HepG2 (cell line): ENCODE results near the gene RIMOC1. TPM values are rescaled to one million over a fixed set of nuclear protein-coding genes. Genes with fewer than 3 reads are reported as not detected.

Source experiments
- ATAC-seq: fragments of 200-7000 bp; cut with Tn5 transposase; 3 replicates; pipeline ENCODE4 v1.9.1; 2020; ENCODE audit warnings: mild to moderate bottlenecking, moderate library complexity
- BruUV-seq: library from RNA; stranded (reverse); fragments of 400-500 nt; replicated peaks from 2 replicates; lab custom pipeline; 2021; lab: Mats Ljungman, UMichigan
- CTCF ChIA-PET: fragments of 300-600 bp; formaldehyde crosslinking; extraction: SDS; loops from one replicate; lab custom pipeline; 2021; ENCODE audit warnings: low total read pairs, inconsistent platforms, low intra/inter-chr PET ratio; lab: Yijun Ruan, JAX
- POLR2A ChIA-PET: fragments of 350-600 bp; sonication (Branson Sonifier 250); formaldehyde crosslinking; loops from one replicate; lab custom pipeline; 2020; ENCODE audit warnings: antibody characterized with exemption, inconsistent platforms; lab: Yijun Ruan, JAX
- DNase-seq: peaks from one replicate; pipeline ENCODE4 v3.0.0-alpha.2; 2015; ENCODE audit warnings: low spot score
- FAIRE-seq: peaks from 3 replicates; lab custom pipeline; 2011; peaks lifted over from hg19 to GRCh38; lab: Jason Lieb, UNC
- H2AFZ ChIP-seq: one replicate; pipeline ENCODE4 v1.6.1; 2011; ENCODE audit warnings: low read length, inconsistent platforms
- H3K27ac ChIP-seq: fragments of 300-600 bp; 3 replicates; pipeline ENCODE4 v1.8.0; 2011; ENCODE audit warnings: mixed run types, mild to moderate bottlenecking, mixed read lengths, low read length, inconsistent platforms; ENCODE audit not compliant: insufficient read depth; ENCODE audit errors: extremely low read length
- H3K27me3 ChIP-seq, 2 experiments: fragments of 200-600 bp in 1 of 2; 2 replicates in 1 of 2; 3 replicates in 1 of 2; pipeline versions ENCODE4 v1.6.0 to v1.8.0; 2011; ENCODE audit warnings: low read length in 2 of 2, mild to moderate bottlenecking in 2 of 2, moderate library complexity in 2 of 2, inconsistent platforms in 1 of 2; ENCODE audit not compliant: insufficient read depth in 2 of 2, control insufficient read depth in 1 of 2
- H3K36me3 ChIP-seq, 2 experiments: fragments of 200-600 bp in 1 of 2; replicated peaks in 1 of 2; 2 replicates in 1 of 2; 3 replicates in 1 of 2; pipeline versions ENCODE4 v1.5.1 to v1.8.0; 2011; ENCODE audit warnings: low read length in 2 of 2, inconsistent platforms in 1 of 2; ENCODE audit not compliant: insufficient read depth in 2 of 2, control insufficient read depth in 1 of 2
- H3K4me1 ChIP-seq: 2 replicates; pipeline ENCODE4 v1.5.1; 2012; ENCODE audit warnings: low read length, inconsistent platforms; ENCODE audit not compliant: insufficient read depth
- H3K4me2 ChIP-seq: 2 replicates; pipeline ENCODE4 v1.6.0; 2011; ENCODE audit warnings: low read depth, low read length, inconsistent platforms
- H3K4me3 ChIP-seq, 3 experiments: fragments of 200-600 bp in 1 of 3; sonication (generic), shearing (Covaris generic) in 1 of 3; replicated peaks in 1 of 3; 2 replicates each; pipeline ENCODE4 v1.5.1; 2011 to 2016; ENCODE audit warnings: low read length in 3 of 3, inconsistent platforms in 2 of 3, low read depth in 2 of 3, mild to moderate bottlenecking in 2 of 3, control low read depth in 1 of 3, mixed read lengths in 1 of 3; ENCODE audit not compliant: insufficient read depth in 1 of 3
- H3K79me2 ChIP-seq: one replicate; pipeline ENCODE4 v1.6.1; 2011; ENCODE audit warnings: low read length, inconsistent platforms; ENCODE audit not compliant: insufficient read depth
- H3K9ac ChIP-seq: 2 replicates; pipeline ENCODE4 v1.6.0; 2011; ENCODE audit warnings: mild to moderate bottlenecking, low read depth, low read length, inconsistent platforms; ENCODE audit not compliant: insufficient read depth
- H3K9me3 ChIP-seq: 2 replicates; pipeline ENCODE4 v1.5.1; 2012; ENCODE audit warnings: mild to moderate bottlenecking, low read length
- H4K20me1 ChIP-seq: 2 replicates; pipeline ENCODE4 v1.6.0; 2011; ENCODE audit warnings: inconsistent platforms, mild to moderate bottlenecking, low read length, moderate library complexity; ENCODE audit not compliant: insufficient read depth
- EP300 ChIP-seq, 3 experiments: sonication (generic) in 1 of 3; formaldehyde crosslinking in 1 of 3; IDR thresholded peaks; 2 replicates each; pipeline versions ENCODE4 v1.5.1 to v1.6.1; 2011 to 2020; ENCODE audit warnings: low read depth in 2 of 3, low read length in 2 of 3, borderline replicate concordance in 1 of 3, improper control_type of control experiment in 1 of 3, mild to moderate bottlenecking in 1 of 3, missing genetic modification reagents in 1 of 3, moderate library complexity in 1 of 3
- GABPA ChIP-seq, 2 experiments: IDR thresholded peaks; 2 replicates each; pipeline ENCODE4 v1.6.1; 2011 to 2016; ENCODE audit warnings: low read depth in 2 of 2, low read length in 1 of 2, missing biosample characterization in 1 of 2, missing genetic modification characterization in 1 of 2
- KMT2A ChIP-seq: sonication (generic); formaldehyde crosslinking; IDR thresholded peaks from 2 replicates; pipeline ENCODE4 v1.4.0; 2020; ENCODE audit warnings: missing genetic modification reagents
- NR2F6 ChIP-seq, 2 experiments: IDR thresholded peaks; 2 replicates each; pipeline ENCODE4 v1.6.1; 2016; ENCODE audit warnings: antibody characterized with exemption in 1 of 2, mild to moderate bottlenecking in 1 of 2
- PTBP1 ChIP-seq: fragments of 200-400 bp; formaldehyde crosslinking; IDR thresholded peaks from 2 replicates; pipeline ENCODE4 v1.6.1; 2018; ENCODE audit warnings: low read length, low read depth; ENCODE audit not compliant: poor library complexity, severe bottlenecking
- SIX1 ChIP-seq: sonication (generic); formaldehyde crosslinking; IDR thresholded peaks from 2 replicates; pipeline ENCODE4 v1.4.0; 2020; ENCODE audit warnings: missing genetic modification reagents, borderline replicate concordance
- SYNCRIP ChIP-seq: fragments of 200-400 bp; formaldehyde crosslinking; IDR thresholded peaks from 2 replicates; pipeline ENCODE4 v1.6.1; 2018; ENCODE audit warnings: mild to moderate bottlenecking, low read depth, low read length; ENCODE audit not compliant: insufficient read depth
- YEATS4 ChIP-seq: sonication (generic); formaldehyde crosslinking; IDR thresholded peaks from 2 replicates; pipeline ENCODE4 v1.4.0; 2020; ENCODE audit warnings: missing genetic modification reagents, borderline replicate concordance
- ZFP36L2 ChIP-seq: sonication (generic); formaldehyde crosslinking; IDR thresholded peaks from 2 replicates; pipeline ENCODE4 v1.4.0; 2020; ENCODE audit warnings: missing genetic modification reagents
- ZFP91 ChIP-seq: sonication (generic); formaldehyde crosslinking; IDR thresholded peaks from 2 replicates; pipeline ENCODE4 v1.9.0; 2022; ENCODE audit warnings: missing genetic modification reagents, mild to moderate bottlenecking, borderline replicate concordance
- ZNF296 ChIP-seq: sonication (generic); formaldehyde crosslinking; conservative IDR thresholded peaks from 2 replicates; pipeline ENCODE4 v1.5.0; 2020; ENCODE audit warnings: mild to moderate bottlenecking, missing genetic modification reagents
- WGBS: methylation state at CpG from one replicate; pipeline ENCODE4 v1.1.6; 2017; ENCODE audit warnings: low lambda C conversion rate; 5-methylcytosine and 5-hydroxymethylcytosine counted together
- in situ Hi-C: cut with HindIII; loops from 2 replicates; pipeline ENCODE4 v1.10.0; 2017; ENCODE audit warnings: low pct_unique_long_range_greater_than_20kb; ENCODE audit not compliant: extremely low pct_ligation_motif_present
- intact Hi-C: fragments of 100-400 bp; cut with micrococcal nuclease; formaldehyde crosslinking; loops from one replicate; pipeline ENCODE4 v1.10.0; 2022; ENCODE audit not compliant: unreplicated experiment
- polyA plus RNA-seq, 8 experiments: library from polyadenylated mRNA; depleted of rRNA in 3 of 8; stranded (reverse) in 7 of 8; unstranded in 1 of 8; fragments of >200 nt; fragmentation: Illumina TruSeq in 4 of 8; extraction: Trizol in 4 of 8; gene quantifications; 2 replicates each; pipeline versions ENCODE4 v1.2.1 to v1.2.3, GENCODE V29; 2011 to 2016; ENCODE audit warnings: low read depth in 4 of 8, missing spikeins in 1 of 8, mixed read lengths in 1 of 8; ENCODE audit not compliant: insufficient read depth in 1 of 8
- total RNA-seq, 5 experiments: library from RNA; depleted of rRNA; stranded (reverse); fragments of >200 nt; fragmentation: Illumina TruSeq; extraction: Trizol; gene quantifications; 2 replicates each; pipeline ENCODE4 v1.2.3, GENCODE V29; 2016; ENCODE audit warnings: low read depth in 1 of 5
- TF ChIP-seq, protein P1 (sequence below): sonication (generic); formaldehyde crosslinking; IDR thresholded peaks from 2 replicates; pipeline ENCODE4 v1.5.0; 2020; ENCODE audit warnings: mild to moderate bottlenecking, low read depth, missing genetic modification reagents, borderline replicate concordance
- TF ChIP-seq, protein P2 (sequence below): fragments of 450-650 bp; IDR thresholded peaks from 2 replicates; pipeline ENCODE4 v1.6.1; 2017; ENCODE audit warnings: mild to moderate bottlenecking
- TF ChIP-seq, protein P3 (sequence below): IDR thresholded peaks from 2 replicates; pipeline ENCODE4 v1.6.1; 2016; ENCODE audit warnings: mild to moderate bottlenecking

RIMOC1 gene
- total and polyA plus RNA-seq, 2 of the 13 experiments (the other 11 are each of a cell fraction or from before 2014, with no cell fraction given) = 16.3 to 16.9 TPM

DNA sequence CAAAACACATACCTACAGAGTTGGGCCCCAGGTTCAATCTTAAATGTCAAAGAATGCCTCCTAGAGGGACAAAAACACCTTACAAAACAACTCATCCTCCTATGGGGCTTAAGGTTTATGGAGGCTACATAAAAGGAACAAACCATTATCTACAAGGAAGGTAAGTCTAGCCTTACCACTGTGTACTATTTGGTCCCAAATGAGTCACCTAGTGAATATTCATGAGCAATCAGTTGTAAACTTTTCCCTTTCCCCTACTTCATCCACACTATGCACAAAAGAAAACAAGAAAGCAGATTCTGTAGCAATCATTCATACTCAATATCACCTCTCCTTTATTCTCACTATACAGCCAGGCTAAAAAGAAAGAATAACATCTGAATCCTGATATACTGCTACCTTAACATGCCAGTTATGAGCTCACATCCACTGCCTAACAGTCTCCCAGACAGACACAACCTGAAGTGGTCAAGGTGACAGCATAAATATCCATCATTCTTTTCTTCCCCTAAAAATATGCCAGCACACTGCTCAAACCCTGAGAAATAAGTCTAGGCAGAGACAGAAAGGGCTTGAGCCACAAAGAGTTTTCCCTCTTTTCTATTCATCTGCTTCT is 40.2 kb upstream of the RIMOC1 start (continued):
- TF ChIP-seq PTBP1 = no peak
- TF ChIP-seq, protein P1, sequence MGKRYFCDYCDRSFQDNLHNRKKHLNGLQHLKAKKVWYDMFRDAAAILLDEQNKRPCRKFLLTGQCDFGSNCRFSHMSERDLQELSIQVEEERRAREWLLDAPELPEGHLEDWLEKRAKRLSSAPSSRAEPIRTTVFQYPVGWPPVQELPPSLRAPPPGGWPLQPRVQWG = no peak
- TF ChIP-seq, protein P2, sequence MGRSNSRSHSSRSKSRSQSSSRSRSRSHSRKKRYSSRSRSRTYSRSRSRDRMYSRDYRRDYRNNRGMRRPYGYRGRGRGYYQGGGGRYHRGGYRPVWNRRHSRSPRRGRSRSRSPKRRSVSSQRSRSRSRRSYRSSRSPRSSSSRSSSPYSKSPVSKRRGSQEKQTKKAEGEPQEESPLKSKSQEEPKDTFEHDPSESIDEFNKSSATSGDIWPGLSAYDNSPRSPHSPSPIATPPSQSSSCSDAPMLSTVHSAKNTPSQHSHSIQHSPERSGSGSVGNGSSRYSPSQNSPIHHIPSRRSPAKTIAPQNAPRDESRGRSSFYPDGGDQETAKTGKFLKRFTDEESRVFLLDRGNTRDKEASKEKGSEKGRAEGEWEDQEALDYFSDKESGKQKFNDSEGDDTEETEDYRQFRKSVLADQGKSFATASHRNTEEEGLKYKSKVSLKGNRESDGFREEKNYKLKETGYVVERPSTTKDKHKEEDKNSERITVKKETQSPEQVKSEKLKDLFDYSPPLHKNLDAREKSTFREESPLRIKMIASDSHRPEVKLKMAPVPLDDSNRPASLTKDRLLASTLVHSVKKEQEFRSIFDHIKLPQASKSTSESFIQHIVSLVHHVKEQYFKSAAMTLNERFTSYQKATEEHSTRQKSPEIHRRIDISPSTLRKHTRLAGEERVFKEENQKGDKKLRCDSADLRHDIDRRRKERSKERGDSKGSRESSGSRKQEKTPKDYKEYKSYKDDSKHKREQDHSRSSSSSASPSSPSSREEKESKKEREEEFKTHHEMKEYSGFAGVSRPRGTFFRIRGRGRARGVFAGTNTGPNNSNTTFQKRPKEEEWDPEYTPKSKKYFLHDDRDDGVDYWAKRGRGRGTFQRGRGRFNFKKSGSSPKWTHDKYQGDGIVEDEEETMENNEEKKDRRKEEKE = no peak

DNA sequence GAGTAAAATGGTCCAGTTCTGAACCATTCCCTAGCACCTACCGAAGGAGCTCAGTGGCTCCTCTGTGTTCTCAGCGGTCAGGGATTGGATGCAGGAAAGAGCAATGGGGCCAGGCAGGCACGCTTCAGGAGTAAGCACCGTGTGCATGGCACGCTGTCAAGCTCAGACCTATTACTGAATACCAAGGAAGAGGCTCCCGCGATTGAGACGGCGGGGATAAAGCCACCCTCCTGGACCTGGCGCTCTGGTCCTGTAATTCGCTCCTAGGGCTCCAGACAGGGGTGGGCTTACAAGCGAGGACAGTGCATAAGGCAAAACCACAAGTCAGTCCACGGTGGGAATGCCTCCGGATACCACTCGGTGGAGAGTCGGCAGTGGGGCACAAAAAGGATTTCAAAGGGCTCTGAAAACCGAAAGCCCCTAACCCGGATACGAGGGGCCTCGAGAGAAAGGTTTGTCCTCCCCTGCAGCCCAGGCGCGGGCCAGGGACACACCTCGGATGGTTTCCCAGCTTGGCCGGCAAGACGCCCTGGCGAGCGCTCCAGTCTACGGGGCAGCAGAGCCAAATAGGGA is 34.9 kb upstream of the RIMOC1 start:
- WGBS = 83% methylated on average over 23 of the region's 28 CpGs
- FAIRE-seq = no peak
- Histone ChIP-seq H4K20me1 (no peaks in the 10 kb centered on the region), H3K36me3 (no peaks in the 10 kb centered on the region), H3K4me1 (peaks cover 8% of the 10 kb centered on the region; the same call in 1 of the 2 replicates), H3K9me3 (no peaks in the 10 kb centered on the region), H2AFZ (no peak overlapping the region), H3K79me2 (no peaks in the 10 kb centered on the region), H3K4me2 (peak overlapping the region; percentile 61), H3K27ac (no peak overlapping the region), H3K9ac (no peak overlapping the region), H3K4me3 (peak overlapping the region in 2 of 3 experiments; percentile 22 to 68; a peak in 2 of 6 replicates), H3K27me3 (peaks cover 0 to 8% of the 10 kb centered on the region in 2 experiments; a peak in 2 of 5 replicates)
- TF ChIP-seq ZFP36L2 (CRISPR knock-in tag) (no peak), KMT2A (CRISPR knock-in tag) (no peak), ZFP91 (no peak), ZNF296 (CRISPR knock-in tag) (no peak), EP300 (IDR thresholded peaks at IDR 0.05; ENCODE audit: low read depth in 2 of 2, low read length in 2 of 2) (no peak), EP300 (CRISPR knock-in tag; IDR thresholded peaks at IDR 0.05; ENCODE audit: borderline replicate concordance) (no peak), NR2F6 (IDR thresholded peaks at IDR 0.05) (no peak), NR2F6 (CRISPR knock-in tag; IDR thresholded peaks at IDR 0.05) (no peak), GABPA (IDR thresholded peaks at IDR 0.05; ENCODE audit: low read depth, low read length) (no peak), GABPA (CRISPR knock-in tag; IDR thresholded peaks at IDR 0.05; ENCODE audit: low read depth) (no peak), SIX1 (no peak), SYNCRIP (no peak), PTBP1 (no peak), YEATS4 (CRISPR knock-in tag) (no peak)
- TF ChIP-seq, protein P3, sequence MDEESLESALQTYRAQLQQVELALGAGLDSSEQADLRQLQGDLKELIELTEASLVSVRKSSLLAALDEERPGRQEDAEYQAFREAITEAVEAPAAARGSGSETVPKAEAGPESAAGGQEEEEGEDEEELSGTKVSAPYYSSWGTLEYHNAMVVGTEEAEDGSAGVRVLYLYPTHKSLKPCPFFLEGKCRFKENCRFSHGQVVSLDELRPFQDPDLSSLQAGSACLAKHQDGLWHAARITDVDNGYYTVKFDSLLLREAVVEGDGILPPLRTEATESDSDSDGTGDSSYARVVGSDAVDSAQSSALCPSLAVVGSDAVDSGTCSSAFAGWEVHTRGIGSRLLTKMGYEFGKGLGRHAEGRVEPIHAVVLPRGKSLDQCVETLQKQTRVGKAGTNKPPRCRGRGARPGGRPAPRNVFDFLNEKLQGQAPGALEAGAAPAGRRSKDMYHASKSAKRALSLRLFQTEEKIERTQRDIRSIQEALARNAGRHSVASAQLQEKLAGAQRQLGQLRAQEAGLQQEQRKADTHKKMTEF (CRISPR knock-in tag) = no peak
- intact Hi-C loops = no loop called here
- no peak for ATAC-seq
- in situ Hi-C loops = loop anchor here (25.0 kb wide), 2 partner anchors 718 to 893 kb away; partner anchors contain the start of gene CCDC152
- no peak for DNase-seq
- no TSS peak for BruUV-seq
- ChIA-PET CTCF (no interaction called here), POLR2A (no interaction called here)
